Measurements from ENCODE around the gene RCCD1.
A peak's percentile ranks its signal among the peaks of the same experiment; 100 is the strongest.

Gene RCCD1

DNA sequence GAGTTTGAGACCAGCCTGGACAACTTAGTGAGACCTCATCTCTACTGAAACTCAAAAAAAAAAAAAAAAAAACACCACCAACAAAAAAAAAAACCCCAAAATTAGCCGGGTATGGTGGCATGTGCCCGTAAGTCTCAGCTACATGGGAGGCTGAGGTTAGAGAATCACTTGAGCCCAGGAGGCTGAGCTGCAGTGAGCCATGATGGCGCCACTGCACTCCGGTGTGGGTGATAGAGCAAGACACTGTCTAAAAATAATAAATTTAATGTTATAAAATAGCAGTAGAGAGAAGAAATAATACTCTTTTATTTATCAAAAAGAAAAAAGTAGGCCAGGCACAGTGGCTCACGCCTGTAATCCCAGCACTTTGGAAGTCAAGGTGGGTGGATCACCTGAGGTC lies 17.4 kb downstream of the RCCD1 start:
- DNase-seq, result no peak

DNA sequence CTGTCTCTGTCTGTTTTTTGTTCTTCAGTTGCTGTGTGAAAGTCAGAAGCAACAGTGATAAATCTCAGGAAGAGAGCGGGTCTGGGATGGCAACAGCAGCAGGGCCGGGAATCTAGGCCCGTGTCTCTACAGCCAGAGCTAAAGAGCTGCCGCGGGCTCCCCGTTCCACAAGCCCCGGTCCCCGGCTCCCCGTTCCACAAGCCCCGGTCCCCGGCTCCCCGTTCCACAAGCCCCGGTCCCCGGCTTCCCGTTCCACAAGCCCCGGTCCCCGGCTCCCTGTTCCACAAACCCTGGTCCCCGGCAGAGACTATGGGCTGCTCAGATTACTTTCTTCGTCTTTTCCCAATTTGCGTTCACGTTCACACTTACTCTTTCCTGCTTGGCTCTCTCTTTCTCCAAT lies 19.5 kb downstream of the RCCD1 start:
- DNase-seq, result no peak

DNA sequence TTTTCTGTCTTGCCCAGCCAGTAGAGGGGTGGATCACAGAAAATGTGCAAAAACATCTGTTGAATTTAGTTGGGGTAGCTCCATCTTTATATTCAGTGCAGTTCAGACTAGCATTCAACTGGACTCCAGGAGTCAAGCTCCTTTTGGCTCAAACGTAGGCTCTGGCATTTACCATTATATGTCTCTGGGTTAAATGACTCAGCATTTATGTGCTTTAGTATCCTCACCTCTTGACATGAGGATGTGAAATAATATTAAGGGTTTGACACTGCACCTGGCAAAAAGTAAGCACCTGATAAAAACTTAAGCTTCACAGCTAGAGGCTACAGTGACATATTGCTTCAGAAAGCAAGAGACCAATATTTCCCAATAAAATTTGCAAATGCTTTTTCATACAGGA lies 24.9 kb downstream of the RCCD1 start:
- no peak for DNase-seq

DNA sequence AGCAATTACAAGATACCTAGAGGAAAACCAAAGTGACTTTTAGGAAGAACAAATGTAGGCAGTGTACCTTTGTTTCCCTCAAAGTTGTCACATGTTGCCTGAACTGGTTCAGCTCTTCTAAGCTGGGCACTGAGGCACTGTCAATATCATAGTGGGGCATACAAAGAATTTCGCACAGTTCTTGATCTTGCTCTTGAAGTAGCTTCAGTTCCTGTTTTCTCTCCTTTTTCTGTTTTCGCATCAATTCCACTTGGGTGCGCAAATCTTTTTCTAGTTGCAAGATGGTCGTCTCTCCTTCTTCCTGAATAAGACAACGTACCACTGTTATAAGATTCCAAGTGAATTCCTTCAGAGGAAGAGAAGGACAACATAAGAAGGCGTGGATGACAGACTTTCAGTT lies 27.0 kb downstream of the RCCD1 start:
- peak in 1 of 3 donors; percentile 14 for DNase-seq

DNA sequence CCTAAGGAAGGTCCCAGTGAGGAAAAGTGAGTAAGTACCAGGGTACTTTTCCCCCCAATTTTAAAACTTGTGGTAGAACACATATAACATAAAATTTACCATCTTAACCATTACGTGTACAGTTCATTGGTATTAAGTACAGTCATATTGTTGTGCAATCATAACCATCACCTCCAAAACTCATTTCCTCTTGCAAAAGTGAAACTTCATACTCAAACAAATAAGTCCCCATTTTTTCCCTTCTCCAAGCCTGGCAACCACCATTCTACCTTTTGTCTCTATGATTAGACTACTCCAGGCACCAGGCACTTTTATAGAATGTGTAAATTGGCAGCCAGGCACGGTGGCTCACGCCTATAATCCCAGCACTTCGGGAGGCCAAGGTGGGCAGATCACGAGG lies 27.5 kb downstream of the RCCD1 start:
- peak; percentile 54 to 86 (median 84) for DNase-seq

DNA sequence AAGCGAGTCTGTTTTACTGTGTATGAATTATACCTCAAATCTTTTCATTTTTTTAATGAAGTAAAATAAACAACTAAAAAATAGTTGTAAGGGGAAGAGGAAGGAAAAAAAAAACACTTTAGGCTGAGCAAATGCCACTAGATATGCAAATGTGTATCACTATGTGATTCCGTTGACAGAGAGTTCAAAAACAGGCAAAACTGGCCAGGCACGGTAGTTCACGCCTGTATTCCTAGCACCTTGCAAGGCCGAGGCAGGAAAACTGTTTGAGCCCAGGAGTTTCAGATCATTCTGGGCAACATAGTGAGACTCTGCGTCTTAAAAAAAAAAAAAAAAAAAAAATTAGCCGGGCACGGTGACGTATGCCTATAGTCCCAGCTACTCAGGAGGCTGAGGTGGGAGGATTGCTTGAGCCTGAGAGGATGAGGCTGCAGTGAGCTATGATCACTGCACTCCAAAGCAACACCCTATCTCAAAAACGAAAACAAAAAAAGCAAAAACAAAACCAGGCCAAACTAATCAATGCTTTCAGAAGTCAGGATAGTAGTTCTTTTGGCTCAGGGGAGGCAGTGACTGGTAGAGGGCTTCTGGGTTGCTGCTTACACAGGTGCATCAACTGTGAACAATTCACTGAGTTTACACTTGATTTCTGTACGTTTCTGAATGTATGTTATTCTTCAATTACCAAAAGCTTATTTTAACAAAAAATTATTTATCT lies 32.3 kb downstream of the RCCD1 start:
- no peak for DNase-seq

DNA sequence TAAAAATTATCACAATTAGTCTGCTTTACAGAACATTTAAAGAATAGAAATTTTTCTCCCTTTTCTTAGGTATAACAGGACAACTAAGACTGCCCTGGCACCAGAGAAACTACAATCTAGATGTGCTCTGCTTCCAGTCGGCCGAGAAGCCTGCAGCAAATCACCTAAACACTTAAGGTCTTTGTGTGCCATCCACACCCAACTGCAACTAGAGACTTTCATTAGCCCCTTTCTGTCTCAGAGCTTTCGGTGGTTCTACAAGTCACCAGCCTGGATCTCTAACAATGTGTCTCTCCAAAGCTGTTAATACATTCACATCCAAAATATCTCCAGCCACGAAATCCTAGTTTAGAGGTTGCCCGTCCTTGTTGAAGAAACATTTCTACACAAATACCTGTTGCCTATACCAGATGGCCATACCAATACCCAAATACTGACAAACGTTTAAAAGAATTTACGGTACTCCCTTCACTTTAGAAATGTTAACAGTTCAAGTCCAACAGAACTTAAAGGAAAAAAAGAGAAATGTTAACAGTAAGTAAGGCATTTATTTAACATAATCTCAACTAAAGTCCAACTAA lies 33.0 kb downstream of the RCCD1 start:
- no peak for DNase-seq

DNA sequence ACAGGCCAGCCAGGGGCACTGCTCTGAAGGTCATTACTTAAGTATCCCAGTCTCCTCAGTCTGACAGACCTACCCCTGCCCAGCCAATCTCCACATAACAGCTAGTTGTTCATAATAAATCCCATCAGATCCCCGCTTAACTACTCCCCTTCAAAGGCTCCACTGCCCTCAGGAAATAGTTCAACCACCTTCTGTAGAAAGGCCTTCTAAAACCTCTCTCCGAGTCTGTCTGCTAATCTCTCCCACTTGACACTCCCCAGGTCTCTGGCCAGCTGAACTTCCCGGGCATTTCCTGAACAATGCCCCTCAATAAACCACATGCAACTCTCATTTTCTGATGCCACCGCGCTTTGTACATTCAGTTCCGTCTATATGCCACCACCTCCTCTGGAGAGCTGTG lies 33.6 kb downstream of the RCCD1 start:
- peak in 2 of 3 donors; percentile 5 to 6 for DNase-seq

DNA sequence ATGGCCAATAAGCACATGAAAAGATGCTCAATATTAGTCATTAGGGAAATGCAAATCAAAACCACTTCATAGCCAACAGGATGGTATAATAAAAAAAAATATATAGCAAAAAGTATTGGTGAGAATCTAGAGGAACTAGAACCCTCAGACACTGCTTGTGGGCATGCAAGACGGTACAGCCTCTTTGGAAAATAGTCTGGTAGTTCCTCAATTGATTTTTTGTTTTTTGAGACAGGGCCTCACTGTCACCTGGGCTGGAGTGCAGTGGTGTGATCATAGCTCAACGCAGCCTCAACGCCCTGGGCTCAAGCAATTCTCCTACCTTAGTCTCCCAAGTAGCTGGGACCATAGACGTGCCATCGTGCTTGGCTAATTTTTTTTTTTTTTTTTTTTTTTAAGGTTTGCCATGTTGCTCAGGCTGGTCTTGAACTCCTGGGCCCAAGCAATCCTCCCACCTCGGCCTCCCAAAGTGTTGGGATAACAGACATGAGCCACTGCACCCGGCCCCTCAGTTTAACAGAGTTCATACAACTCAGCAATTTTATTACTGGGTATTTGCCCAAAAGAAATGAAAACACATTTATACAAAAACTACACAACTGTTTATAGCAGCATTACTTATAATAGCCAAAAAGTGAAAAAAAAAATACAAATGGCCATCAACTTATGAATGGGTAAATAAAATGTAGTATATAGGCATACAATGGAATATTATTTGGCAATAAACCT lies 34.5 kb downstream of the RCCD1 start:
- DNase-seq, result peak in 1 of 3 donors; percentile 5

DNA sequence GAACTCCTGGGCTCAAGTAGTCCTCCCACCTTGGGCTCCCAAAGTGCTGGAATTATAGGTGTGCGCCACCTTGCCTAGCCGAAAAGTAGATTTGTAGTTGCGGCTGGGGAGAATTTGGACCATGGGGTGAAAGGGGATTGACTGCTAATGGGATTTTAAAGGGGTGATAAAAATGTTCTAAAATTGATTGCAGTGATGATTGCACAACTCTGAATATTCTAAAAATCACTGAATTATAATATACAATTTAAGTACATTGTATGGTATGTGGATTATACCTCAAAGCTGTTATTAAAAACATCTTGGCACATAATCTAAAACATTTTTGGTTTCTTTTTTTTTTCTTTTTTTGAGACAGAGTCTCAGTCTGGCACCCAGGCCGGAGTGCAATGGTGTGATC lies 35.8 kb downstream of the RCCD1 start:
- DNase-seq, result no peak

DNA sequence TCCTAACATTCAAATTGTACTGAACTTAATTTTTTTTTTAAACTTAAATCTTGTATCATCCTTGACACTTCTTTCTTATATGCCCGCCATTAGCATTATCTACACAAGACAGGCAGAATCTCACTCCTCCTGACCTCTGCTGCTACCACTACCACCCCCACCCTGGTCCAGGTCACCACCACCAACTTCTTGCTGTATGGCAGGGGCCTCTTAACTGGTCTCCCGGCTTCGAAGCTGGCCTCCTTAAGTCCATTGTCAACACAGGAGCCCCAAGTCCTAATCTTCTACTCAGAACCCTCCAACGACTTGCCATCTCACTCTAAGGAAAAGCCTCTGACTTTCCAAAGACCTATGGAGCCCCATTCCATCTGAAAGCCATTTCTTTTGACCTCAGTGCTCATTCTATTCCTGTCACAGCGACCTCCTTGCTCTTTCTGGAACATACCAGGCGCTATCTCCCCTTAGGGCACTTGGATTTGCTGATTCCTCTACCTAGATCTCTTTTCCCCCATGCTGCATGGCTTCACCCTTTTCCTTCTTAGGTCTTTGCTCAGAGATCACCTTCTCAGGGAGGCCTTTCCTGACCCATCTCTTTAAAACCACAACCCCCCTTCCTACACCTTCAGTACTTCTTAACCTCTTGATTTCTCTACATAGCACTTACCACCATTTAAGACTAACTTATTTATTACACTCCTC lies 37.1 kb downstream of the RCCD1 start:
- no peak for DNase-seq

DNA sequence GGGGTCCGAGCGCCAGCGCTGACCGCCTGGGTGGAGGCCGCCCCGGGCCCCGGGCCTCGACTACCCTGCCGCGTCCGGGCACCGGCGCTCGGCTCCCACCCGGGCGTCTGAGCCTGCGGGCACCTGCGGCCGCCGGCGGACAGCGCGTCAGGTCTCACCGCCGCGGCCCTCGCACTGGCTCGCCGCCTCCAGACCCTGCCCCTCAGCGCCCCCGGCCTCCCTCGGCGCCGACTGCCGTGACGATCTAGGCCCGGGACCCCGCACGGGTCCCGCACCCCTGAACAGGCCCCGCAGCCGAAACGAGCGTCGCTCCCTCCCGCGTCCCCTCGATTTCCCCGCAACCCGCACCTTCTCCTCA lies 39.4 kb downstream of the RCCD1 start:
- DNase-seq, result peak in 2 of 3 donors; percentile 19 to 29

DNA sequence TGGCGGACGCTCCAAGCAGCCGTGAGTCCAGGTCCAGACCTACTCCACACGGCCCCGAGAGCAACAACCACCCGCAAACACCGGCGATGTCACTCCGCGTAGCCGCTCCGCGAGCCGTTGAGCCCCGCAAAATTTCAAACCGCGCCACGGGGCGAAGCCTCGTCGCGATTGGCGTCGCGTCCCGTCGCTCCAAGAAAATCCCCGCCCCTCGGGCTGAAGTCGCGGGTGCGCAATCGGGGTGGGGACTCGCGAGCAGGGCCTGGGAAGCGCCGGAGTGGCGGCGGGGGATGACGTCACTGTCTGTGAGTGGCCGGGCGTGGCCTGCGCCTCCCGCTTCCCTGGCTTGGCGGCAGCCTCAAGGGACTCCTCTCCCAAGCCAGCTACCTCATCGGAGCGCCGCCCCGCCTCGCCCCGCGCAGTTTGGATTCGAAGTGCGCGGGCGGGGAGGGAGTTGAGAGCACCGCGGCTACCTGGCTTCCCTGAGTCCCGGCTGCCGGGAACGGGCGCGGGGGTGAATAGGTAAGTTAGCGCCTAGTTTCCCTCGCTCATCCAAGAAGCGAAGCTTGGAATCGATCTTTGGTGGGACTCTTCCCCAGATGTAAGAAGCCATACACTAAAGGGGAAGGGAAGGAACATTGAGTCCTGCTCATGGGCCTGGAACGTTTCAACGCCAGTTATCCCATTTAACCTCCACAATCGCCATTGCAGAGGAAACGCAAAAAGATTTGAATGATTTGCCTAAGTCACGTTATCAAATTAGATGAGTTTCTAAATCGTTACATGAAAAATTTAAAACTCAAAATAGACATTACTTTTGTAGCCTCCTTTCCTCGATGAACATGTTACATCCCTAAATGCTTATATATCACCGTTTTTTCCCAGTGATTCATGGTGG lies 40.0 kb downstream of the RCCD1 start, which contains the start of gene PRC1:
PRC1 (minus strand) TSS at position 119 of the 895 bp plus-strand sequence; CDS start at position 1, 118 bp downstream.
- peak; percentile 99 to 100 (median 99) for DNase-seq

DNA sequence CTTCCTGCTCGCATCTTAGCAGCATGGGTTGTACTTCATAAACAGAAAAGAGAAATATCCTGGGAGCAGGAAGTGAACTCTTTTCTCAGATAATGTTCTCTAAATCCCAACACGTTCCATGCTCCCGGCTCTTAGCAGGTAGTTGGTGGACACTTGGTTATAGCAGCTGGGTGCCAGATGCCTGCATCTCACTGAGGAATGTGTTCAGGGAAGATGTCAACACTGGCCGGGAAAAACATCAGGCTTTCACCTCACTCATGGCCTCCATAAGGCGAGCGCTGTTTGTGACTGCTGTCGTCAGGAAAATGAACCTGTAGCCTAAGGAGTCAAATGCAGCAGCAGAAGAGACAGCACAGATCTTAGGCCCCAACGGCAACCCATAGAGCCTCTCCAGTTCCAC lies 44.1 kb downstream of the RCCD1 start:
- no peak for DNase-seq

DNA sequence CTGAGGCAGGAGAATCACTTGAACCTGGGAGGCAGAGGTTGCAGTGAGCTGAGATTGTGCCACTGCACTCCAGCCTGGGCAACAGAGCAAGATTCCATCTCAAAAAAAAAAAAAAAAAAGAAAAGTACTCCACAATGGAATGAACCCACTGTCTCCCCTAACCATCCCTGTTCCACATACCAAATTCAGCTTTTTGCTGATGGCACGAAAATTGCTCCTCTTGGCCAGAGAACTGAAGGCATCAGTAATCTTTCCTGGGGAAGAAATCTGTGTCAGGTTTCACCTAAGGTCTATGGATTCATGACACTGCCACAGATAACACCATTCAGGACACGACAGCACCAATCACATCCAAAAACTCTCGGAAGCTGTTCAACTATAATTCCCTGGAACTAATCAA lies 46.5 kb downstream of the RCCD1 start:
- DNase-seq, result no peak

DNA sequence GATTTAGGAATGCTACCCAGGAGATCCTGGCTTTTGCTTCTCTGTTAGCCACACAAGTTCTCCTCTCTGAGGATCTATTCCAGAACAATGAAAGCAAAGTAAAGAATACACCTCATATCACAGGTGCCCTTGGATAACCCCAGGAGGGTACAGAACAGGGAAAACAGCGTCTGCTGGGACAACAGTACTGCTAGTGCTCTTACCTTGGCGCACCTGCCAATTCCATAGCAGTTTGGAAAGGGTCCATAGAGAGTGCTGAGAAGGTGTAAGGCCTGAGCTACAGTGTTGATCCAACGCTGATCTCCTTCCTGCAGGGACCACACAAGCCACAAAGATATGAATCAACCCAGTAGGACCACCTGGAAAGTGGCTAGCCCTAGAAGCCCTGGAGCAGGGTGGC lies 52.6 kb downstream of the RCCD1 start:
- DNase-seq, result no peak
